Mucosa of descending colon (tissue), 3 donors: ENCODE results near the gene N4BP2. TPM values are rescaled to one million over a fixed set of nuclear protein-coding genes. Genes with fewer than 3 reads are reported as not detected.

Source experiments
- ATAC-seq: fragments of 200-7000 bp; cut with Tn5 transposase; one replicate; pipeline ENCODE4 v1.9.1; 2020; ENCODE audit warnings: mild to moderate bottlenecking, moderate library complexity
- DNase-seq, 3 donors: peaks; one replicate each; pipeline ENCODE4 v3.0.0-alpha.2; 2020
- H3K36me3 ChIP-seq: fragments of 200-600 bp; one replicate; pipeline ENCODE4 v1.8.0; 2021; ENCODE audit warnings: low read depth, mild to moderate bottlenecking
- H3K4me1 ChIP-seq: fragments of 200-600 bp; one replicate; pipeline ENCODE4 v1.8.0; 2021; ENCODE audit warnings: low read depth, mild to moderate bottlenecking
- H3K4me3 ChIP-seq: fragments of 200-600 bp; one replicate; pipeline ENCODE4 v1.8.0; 2021; ENCODE audit warnings: mild to moderate bottlenecking
- H3K9me3 ChIP-seq: fragments of 200-600 bp; one replicate; pipeline ENCODE4 v1.8.0; 2021; ENCODE audit warnings: mild to moderate bottlenecking
- intact Hi-C, 2 donors: fragments of 100-400 bp; cut with DNase I in 1 of 2; cut with micrococcal nuclease in 1 of 2; formaldehyde crosslinking; loops; one replicate each; pipeline versions ENCODE4 v1.11.0 to v1.11.1; 2022; cut with DNase I, micrococcal nuclease
- total RNA-seq, 3 donors: library from RNA; stranded (reverse); fragmentation: NEBNext Ultra II Directional in 2 of 3; extraction: Animal tissue kit (Norgen Biotek cat#: 25700) in 2 of 3; gene quantifications; one replicate each; pipeline versions ENCODE4 v1.2.1 to v1.2.4, GENCODE V29; 2021 to 2023
- TF ChIP-seq, protein P1 (sequence below): fragments of 200-600 bp; IDR thresholded peaks from one replicate; pipeline ENCODE4 v1.8.0; 2022; ENCODE audit warnings: antibody characterized with exemption, mild to moderate bottlenecking
- donor health status: DM: no; HTN: no; CAD: no; lungs with moderate emphysema.
- donor health status: DM: no; HTN: no; CAD: no.
- donor health status: DM: no; HTN: yes; CAD: no.

Gene N4BP2
- total RNA-seq, 3 donors from 2014 or later = 6.7 to 11.5 (median 7.2) TPM

GRCh38 chr4:40118861-40119260 lies 62.2 kb downstream of the N4BP2 start:
- H3K4me1 ChIP-seq = no peaks in the 10 kb centered on the region
- H3K36me3 ChIP-seq = no peaks in the 10 kb centered on the region
- intact Hi-C loops = no loop called here
- no peak for ATAC-seq
- no peaks in the 10 kb centered on the region for H3K9me3 ChIP-seq
- TF ChIP-seq, protein P1, sequence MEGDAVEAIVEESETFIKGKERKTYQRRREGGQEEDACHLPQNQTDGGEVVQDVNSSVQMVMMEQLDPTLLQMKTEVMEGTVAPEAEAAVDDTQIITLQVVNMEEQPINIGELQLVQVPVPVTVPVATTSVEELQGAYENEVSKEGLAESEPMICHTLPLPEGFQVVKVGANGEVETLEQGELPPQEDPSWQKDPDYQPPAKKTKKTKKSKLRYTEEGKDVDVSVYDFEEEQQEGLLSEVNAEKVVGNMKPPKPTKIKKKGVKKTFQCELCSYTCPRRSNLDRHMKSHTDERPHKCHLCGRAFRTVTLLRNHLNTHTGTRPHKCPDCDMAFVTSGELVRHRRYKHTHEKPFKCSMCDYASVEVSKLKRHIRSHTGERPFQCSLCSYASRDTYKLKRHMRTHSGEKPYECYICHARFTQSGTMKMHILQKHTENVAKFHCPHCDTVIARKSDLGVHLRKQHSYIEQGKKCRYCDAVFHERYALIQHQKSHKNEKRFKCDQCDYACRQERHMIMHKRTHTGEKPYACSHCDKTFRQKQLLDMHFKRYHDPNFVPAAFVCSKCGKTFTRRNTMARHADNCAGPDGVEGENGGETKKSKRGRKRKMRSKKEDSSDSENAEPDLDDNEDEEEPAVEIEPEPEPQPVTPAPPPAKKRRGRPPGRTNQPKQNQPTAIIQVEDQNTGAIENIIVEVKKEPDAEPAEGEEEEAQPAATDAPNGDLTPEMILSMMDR = no peak
- no peak overlapping the region for H3K4me3 ChIP-seq
- DNase-seq = no peak

DNA sequence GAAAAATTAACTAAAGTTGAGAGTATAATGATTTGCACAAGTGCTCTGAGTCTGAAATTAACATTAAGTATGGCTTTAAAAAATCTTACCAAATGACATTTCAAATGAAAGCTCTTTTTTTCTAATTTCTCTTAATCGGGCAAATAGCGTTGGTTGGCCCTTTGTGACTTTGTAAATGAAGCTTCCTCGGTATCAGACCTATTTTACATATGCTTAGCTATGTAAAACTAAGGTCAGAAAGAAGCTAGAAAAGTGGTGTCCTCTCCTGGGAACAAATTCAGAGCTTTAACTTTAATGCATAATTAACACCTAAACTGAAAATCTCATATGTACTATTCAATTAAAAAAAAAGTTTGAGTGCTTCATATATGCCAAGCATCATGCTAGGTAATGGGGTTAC lies 62.7 kb downstream of the N4BP2 start:
- no peak for DNase-seq
- ATAC-seq = no peak
- no peaks in the 10 kb centered on the region for H3K4me1 ChIP-seq
- H3K36me3 ChIP-seq = no peaks in the 10 kb centered on the region
- H3K4me3 ChIP-seq = no peak overlapping the region
- no peaks in the 10 kb centered on the region for H3K9me3 ChIP-seq
- TF ChIP-seq, protein P1 = no peak
- intact Hi-C loops = no loop called here

DNA sequence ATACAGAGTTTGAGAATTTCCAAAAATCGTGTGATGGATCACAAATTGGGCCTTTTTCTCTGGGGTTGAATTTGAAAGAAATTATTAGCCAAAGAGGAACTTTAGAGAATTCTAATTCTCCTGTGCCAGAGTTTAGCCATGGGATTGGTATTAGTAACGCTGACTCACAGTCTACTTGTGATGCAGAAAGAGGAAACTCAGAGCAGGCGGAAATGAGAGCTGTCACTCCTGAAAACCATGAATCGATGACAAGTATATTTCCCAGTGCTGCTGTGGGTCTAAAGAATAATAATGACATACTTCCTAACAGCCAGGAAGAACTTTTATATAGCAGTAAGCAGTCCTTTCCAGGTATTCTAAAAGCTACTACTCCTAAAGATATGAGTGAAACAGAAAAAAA lies 64.9 kb downstream of the N4BP2 start:
- no peaks in the 10 kb centered on the region for H3K4me1 ChIP-seq
- ATAC-seq = peak; percentile 52

DNA sequence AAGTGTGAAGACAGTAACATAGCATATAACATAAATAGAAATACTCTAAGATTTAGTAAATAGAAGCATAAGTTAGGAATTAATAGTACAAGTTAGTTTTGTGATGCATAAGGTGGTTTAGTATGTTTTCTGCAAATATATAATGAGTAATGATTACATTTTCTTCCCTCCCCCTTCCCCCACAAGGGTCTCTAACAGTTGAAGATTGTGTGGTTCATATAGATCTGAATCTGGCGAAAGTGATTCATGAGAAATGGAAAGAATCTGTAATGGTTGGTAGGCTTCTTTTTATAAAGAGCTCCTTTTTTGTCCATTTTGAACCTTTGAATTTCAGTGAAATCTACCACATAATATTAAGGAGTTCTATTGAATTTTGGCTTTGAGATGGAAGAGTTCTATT lies 66.3 kb downstream of the N4BP2 start:
- no peaks in the 10 kb centered on the region for H3K36me3 ChIP-seq
- H3K4me1 ChIP-seq = no peaks in the 10 kb centered on the region
- intact Hi-C loops = no loop called here
- no peak for DNase-seq
- no peaks in the 10 kb centered on the region for H3K9me3 ChIP-seq
- TF ChIP-seq, protein P1 = no peak
- ATAC-seq = no peak
- H3K4me3 ChIP-seq = no peak overlapping the region

More for the DNA sequence above, 64.9 kb downstream of the N4BP2 start:
- intact Hi-C loops = no loop called here
- no peaks in the 10 kb centered on the region for H3K36me3 ChIP-seq
- H3K4me3 ChIP-seq = no peak overlapping the region
- TF ChIP-seq, protein P1 = no peak
- peak in 1 of 3 donors; percentile 13 for DNase-seq
- H3K9me3 ChIP-seq = no peaks in the 10 kb centered on the region

DNA sequence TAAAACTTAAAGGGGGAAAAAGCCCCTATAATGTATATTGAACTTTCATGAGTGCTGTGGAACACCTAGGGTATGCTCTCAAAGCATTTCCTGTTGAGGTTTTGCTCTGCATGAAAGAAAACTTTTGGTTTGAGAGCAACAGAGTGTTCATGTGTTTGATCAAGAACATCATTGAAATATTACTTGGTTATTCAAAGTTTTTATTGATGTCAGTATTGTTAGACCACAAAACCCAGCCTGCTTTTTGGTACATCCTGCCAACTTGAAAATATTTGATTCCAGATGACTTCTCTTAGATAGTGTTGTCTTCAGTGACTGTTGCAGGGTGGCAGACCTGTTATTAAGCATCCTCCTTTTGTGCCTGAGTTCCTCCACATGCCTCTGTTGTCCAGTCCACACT lies 68.0 kb downstream of the N4BP2 start:
- no peaks in the 10 kb centered on the region for H3K36me3 ChIP-seq
- TF ChIP-seq, protein P1 = no peak
- DNase-seq = no peak
- no peak overlapping the region for H3K4me3 ChIP-seq
- H3K9me3 ChIP-seq = no peaks in the 10 kb centered on the region
- ATAC-seq = peak; percentile 43
- no peaks in the 10 kb centered on the region for H3K4me1 ChIP-seq
- intact Hi-C loops = no loop called here

DNA sequence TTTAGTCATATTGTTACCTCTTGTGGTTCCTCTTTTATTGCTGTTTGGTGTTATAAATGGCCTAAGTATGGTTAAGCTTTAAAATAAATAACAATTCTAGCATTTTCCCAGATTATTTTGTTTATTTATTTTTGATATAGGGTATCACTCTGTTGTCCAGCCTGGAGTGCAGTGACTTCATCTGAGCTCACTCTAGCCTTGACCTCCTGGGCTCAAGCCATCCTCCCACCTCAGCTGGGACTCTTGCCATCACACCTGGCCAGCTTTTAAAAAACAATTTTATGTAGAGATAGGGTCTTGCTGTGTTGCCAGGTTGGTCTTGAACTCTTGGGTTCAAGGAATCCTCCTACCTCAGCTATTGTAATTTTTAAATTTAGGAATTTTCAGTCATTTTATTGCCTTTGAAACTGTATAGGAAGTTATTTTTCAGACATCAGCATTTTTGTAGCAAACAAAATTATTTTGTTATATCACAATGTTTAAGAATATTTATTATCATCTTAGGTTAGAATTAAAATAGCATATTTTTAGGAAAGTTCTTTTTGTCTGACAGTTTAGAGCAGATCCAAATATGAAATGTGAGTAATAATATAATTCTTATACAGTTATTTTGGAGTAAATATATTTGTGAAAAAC lies 73.9 kb downstream of the N4BP2 start:
- Histone ChIP-seq H3K36me3 (no peaks in the 10 kb centered on the region), H3K9me3 (no peaks in the 10 kb centered on the region), H3K4me1 (no peaks in the 10 kb centered on the region), H3K4me3 (no peak overlapping the region)
- DNase-seq (no peak), ATAC-seq (no peak)
- intact Hi-C loops = no loop called here
- TF ChIP-seq, protein P1 = no peak
